A549 (cell line): Measurements from ENCODE around the gene TMEM53. TPM values are rescaled to one million over a fixed set of nuclear protein-coding genes. Genes with fewer than 3 reads are reported as not detected.

Experiments
- ATAC-seq, 2 experiments: fragments of 200-7000 bp in 1 of 2; fragments of >200 bp in 1 of 2; cut with Nextera tagmentation in 1 of 2; cut with Tn5 transposase in 1 of 2; 3 replicates each; pipeline versions ENCODE4 v1.8.0 to v1.9.1; 2018 to 2020; ENCODE audit warnings: mild to moderate bottlenecking in 1 of 2, moderate library complexity in 1 of 2
- CTCF ChIA-PET: fragments of 300-600 bp; sonication (Branson Sonifier 250); formaldehyde crosslinking; extraction: SDS; loops from one replicate; lab custom pipeline; 2021; ENCODE audit warnings: antibody characterized with exemption, inconsistent platforms; lab: Yijun Ruan, JAX
- POLR2A ChIA-PET: fragments of 350-600 bp; formaldehyde crosslinking; extraction: SDS; loops from one replicate; lab custom pipeline; 2021; ENCODE audit warnings: antibody characterized with exemption, inconsistent platforms; lab: Yijun Ruan, JAX
- DNase-seq, 2 experiments: peaks; one replicate each; pipeline versions ENCODE4 v3.0.0 to v3.0.0-alpha.2; 2011 to 2016; ENCODE audit warnings: low read depth in 1 of 2, low spot score in 1 of 2
- FAIRE-seq: peaks from 2 replicates; lab custom pipeline; 2011; peaks lifted over from hg19 to GRCh38; lab: Jason Lieb, UNC
- H3K27ac ChIP-seq, 2 experiments: fragments of >200 bp; sonication (Bioruptor Twin); formaldehyde crosslinking; 3 replicates each; pipeline ENCODE4 v1.5.1; 2016 to 2017
- H3K4me1 ChIP-seq: fragments of >200 bp; sonication (Bioruptor Twin); formaldehyde crosslinking; 3 replicates; pipeline ENCODE4 v1.6.1; 2016
- H3K4me2 ChIP-seq: fragments of >200 bp; sonication (Bioruptor Twin); formaldehyde crosslinking; 3 replicates; pipeline ENCODE4 v1.6.1; 2016
- H3K4me3 ChIP-seq: fragments of >200 bp; sonication (Bioruptor Twin); formaldehyde crosslinking; 3 replicates; pipeline ENCODE4 v1.5.1; 2016
- H3K9me3 ChIP-seq: fragments of >200 bp; sonication (Bioruptor Twin); formaldehyde crosslinking; 3 replicates; pipeline ENCODE4 v1.6.1; 2016
- ATOH8 ChIP-seq: fragments of 250-450 bp; sonication (Bioruptor Pico); IDR thresholded peaks from 2 replicates; pipeline ENCODE4 v1.5.0; 2020; ENCODE audit warnings: low read depth, mild to moderate bottlenecking, moderate library complexity
- CEBPB ChIP-seq, 2 experiments: fragments of >200 bp in 1 of 2; sonication (Bioruptor Twin) in 1 of 2; formaldehyde crosslinking in 1 of 2; IDR thresholded peaks; 2 replicates each; pipeline ENCODE4 v1.6.1; 2012 to 2016
- CHD4 ChIP-seq: fragments of 200-600 bp; sonication (generic); IDR thresholded peaks from 2 replicates; pipeline ENCODE4 v1.6.1; 2016; ENCODE audit warnings: antibody characterized with exemption, mild to moderate bottlenecking, borderline replicate concordance
- CTCF ChIP-seq: fragments of >200 bp; sonication (Bioruptor Twin); formaldehyde crosslinking; IDR thresholded peaks from 3 replicates; pipeline ENCODE4 v1.5.1; 2016
- E2F6 ChIP-seq: IDR thresholded peaks from 2 replicates; pipeline ENCODE4 v1.6.1; 2012; ENCODE audit warnings: low read depth, borderline replicate concordance
- EHF ChIP-seq: fragments of 250-450 bp; sonication (Bioruptor Pico); IDR thresholded peaks from 2 replicates; pipeline ENCODE4 v1.5.0; 2020; ENCODE audit warnings: mild to moderate bottlenecking
- EHMT2 ChIP-seq: fragments of 200-600 bp; sonication (generic); IDR thresholded peaks from 2 replicates; pipeline ENCODE4 v1.6.1; 2016; ENCODE audit warnings: antibody characterized with exemption, low read depth, mild to moderate bottlenecking, moderate library complexity
- ELK1 ChIP-seq: fragments of 150-350 bp; IDR thresholded peaks from 2 replicates; pipeline ENCODE4 v1.6.1; 2014; ENCODE audit warnings: low read depth, mild to moderate bottlenecking, low read length
- EP300 ChIP-seq, 2 experiments: fragments of >200 bp; sonication (Bioruptor Twin); formaldehyde crosslinking; IDR thresholded peaks; 2 replicates in 1 of 2; 3 replicates in 1 of 2; pipeline ENCODE4 v1.6.1; 2016 to 2017
- FOSB ChIP-seq: fragments of 250-450 bp; sonication (Bioruptor Pico); IDR thresholded peaks from 2 replicates; pipeline ENCODE4 v1.5.0; 2020; ENCODE audit warnings: mild to moderate bottlenecking, moderate library complexity
- FOSL2 ChIP-seq, 2 experiments: fragments of 450-650 bp in 1 of 2; fragments of >200 bp in 1 of 2; sonication (Bioruptor Twin) in 1 of 2; formaldehyde crosslinking; IDR thresholded peaks; 2 replicates each; pipeline versions ENCODE4 v1.5.0 to v1.6.1; 2016 to 2020; ENCODE audit warnings: mild to moderate bottlenecking in 1 of 2, moderate library complexity in 1 of 2
- FOXS1 ChIP-seq: fragments of 250-450 bp; sonication (Bioruptor Pico); IDR thresholded peaks from 2 replicates; pipeline ENCODE4 v1.5.0; 2020; ENCODE audit warnings: mild to moderate bottlenecking, moderate library complexity
- JUNB ChIP-seq: fragments of >200 bp; sonication (Bioruptor Twin); formaldehyde crosslinking; IDR thresholded peaks from 2 replicates; pipeline ENCODE4 v1.6.1; 2016
- MAFK ChIP-seq: fragments of 450-650 bp; IDR thresholded peaks from 2 replicates; pipeline ENCODE4 v1.6.1; 2014; ENCODE audit not compliant: partially characterized antibody
- MAX ChIP-seq: IDR thresholded peaks from 2 replicates; pipeline ENCODE4 v1.6.1; 2012
- MAZ ChIP-seq: fragments of 150-350 bp; IDR thresholded peaks from 2 replicates; pipeline ENCODE4 v1.6.1; 2014; ENCODE audit warnings: antibody characterized with exemption, low read depth, low read length, borderline replicate concordance
- NPAS2 ChIP-seq: fragments of 250-450 bp; sonication (Bioruptor Pico); IDR thresholded peaks from 2 replicates; pipeline ENCODE4 v1.8.0; 2022; ENCODE audit warnings: mild to moderate bottlenecking, moderate library complexity, borderline replicate concordance
- PHF8 ChIP-seq: fragments of 200-600 bp; sonication (generic); IDR thresholded peaks from 2 replicates; pipeline ENCODE4 v1.6.1; 2016; ENCODE audit warnings: low read depth, mild to moderate bottlenecking, antibody characterized with exemption, moderate library complexity, borderline replicate concordance
- POLR2A ChIP-seq: IDR thresholded peaks from 2 replicates; pipeline ENCODE4 v1.6.1; 2012; ENCODE audit warnings: mild to moderate bottlenecking, low read length
- POLR2AphosphoS2 ChIP-seq: conservative IDR thresholded peaks from 2 replicates; pipeline ENCODE4 v1.6.1; 2012; ENCODE audit warnings: low read length, improper control_type of control experiment, inconsistent platforms
- RAD21 ChIP-seq, 2 experiments: fragments of >200 bp in 1 of 2; sonication (Bioruptor Twin) in 1 of 2; formaldehyde crosslinking in 1 of 2; IDR thresholded peaks in 1 of 2; conservative IDR thresholded peaks in 1 of 2; 2 replicates in 1 of 2; 3 replicates in 1 of 2; pipeline ENCODE4 v1.6.1; 2012 to 2018; ENCODE audit warnings: inconsistent platforms in 1 of 2
- REST ChIP-seq: fragments of 200-600 bp; sonication (generic); IDR thresholded peaks from 2 replicates; pipeline ENCODE4 v1.6.1; 2016; ENCODE audit warnings: antibody characterized with exemption, mild to moderate bottlenecking, moderate library complexity
- RFX5 ChIP-seq: fragments of 450-650 bp; IDR thresholded peaks from 2 replicates; pipeline ENCODE4 v1.7.1; 2014; ENCODE audit warnings: antibody characterized with exemption, mild to moderate bottlenecking, moderate library complexity
- ZNF302 ChIP-seq: fragments of 250-450 bp; sonication (Bioruptor Pico); IDR thresholded peaks from 2 replicates; pipeline ENCODE4 v1.9.0; 2021; ENCODE audit warnings: inconsistent platforms, mild to moderate bottlenecking, moderate library complexity
- WGBS: methylation state at CpG from one replicate; pipeline ENCODE4 v1.1.6; 2017; ENCODE audit errors: missing lambda C conversion rate; 5-methylcytosine and 5-hydroxymethylcytosine counted together
- polyA plus RNA-seq, 4 experiments: library from polyadenylated mRNA; depleted of rRNA in 3 of 4; stranded (reverse); fragments of >200 nt; fragmentation: RNase III in 1 of 4; extraction: RNeasy Plus Mini Kit Qiagen cat#74134 plus additional on column Dnase treatment in 1 of 4; gene quantifications; 2 replicates in 3 of 4; 3 replicates in 1 of 4; pipeline ENCODE4 v1.2.3, GENCODE V29; 2011 to 2017

The TMEM53 gene
- polyA plus RNA-seq, 2 of the 4 experiments (the other 2 are of a cell fraction): 6.2 to 8.0 TPM

- FAIRE-seq (no peak), DNase-seq (peak in 1 of 2 experiments; percentile 30), ATAC-seq (peak; percentile 55 to 86; a peak in 3 of 6 replicates)
- no peaks in the 10 kb centered on the region for H3K4me1 ChIP-seq
- WGBS: 50% methylated on average over 6 of the region's 10 CpGs
- no peak overlapping the region for H3K4me2 ChIP-seq
- no peak overlapping the region for H3K27ac ChIP-seq
- H3K4me3 ChIP-seq: no peak overlapping the region
- H3K9me3 ChIP-seq: no peaks in the 10 kb centered on the region
- TF ChIP-seq EHF (no peak), MAFK (no peak), JUNB (no peak), NPAS2 (CRISPR knock-in tag) (no peak), CEBPB (IDR thresholded peaks at IDR 0.05) (no peak), EP300 (IDR thresholded peaks at IDR 0.05) (no peak), RAD21 (conservative IDR thresholded peaks at IDR 0.05 in 1 of 2, IDR thresholded peaks at IDR 0.05 in 1 of 2) (peak in 1 of 2 experiments; percentile 45; a peak in 2 of 5 replicates), CTCF (peak; percentile 26; the same call in 1 of the 3 replicates)
- ChIA-PET CTCF (interaction anchor here (0.9 to 3.6 kb wide), 4 partner anchors 8 to 42 kb away, joined by 3 to 24 read pairs (median 8); no protein-coding TSS in a partner anchor), POLR2A (no interaction called here)
Measured at GRCh38 chr1:44609412-44609767, 64.9 kb downstream of the TMEM53 start.

- DNase-seq (peak in 1 of 2 experiments; percentile 20), ATAC-seq (peak in 1 of 2 experiments; percentile 54; a peak in 1 of 6 replicates), FAIRE-seq (no peak)
- H3K9me3 ChIP-seq: no peaks in the 10 kb centered on the region
- H3K4me1 ChIP-seq: no peaks in the 10 kb centered on the region
- H3K4me3 ChIP-seq: no peak overlapping the region
- POLR2A ChIA-PET: no interaction called here
- no peak overlapping the region for H3K27ac ChIP-seq
- CTCF ChIA-PET: interaction anchor here (1.0 to 3.6 kb wide), 6 partner anchors 9 to 230 kb away, joined by 3 to 24 read pairs (median 4); no protein-coding TSS in a partner anchor
- H3K4me2 ChIP-seq: no peak overlapping the region
- 50% methylated on average over 6 of the region's 6 CpGs for WGBS
- TF ChIP-seq FOSL2 (IDR thresholded peaks at IDR 0.05): no peak
- TF ChIP-seq FOSL2 (CRISPR knock-in tag; IDR thresholded peaks at IDR 0.05): no peak
- no peak for TF ChIP-seq POLR2A
- TF ChIP-seq RFX5: no peak
- no peak for TF ChIP-seq FOSB
- TF ChIP-seq POLR2AphosphoS2: no peak
- TF ChIP-seq PHF8: no peak
- TF ChIP-seq REST: no peak
- no peak for TF ChIP-seq MAZ
- no peak for TF ChIP-seq ELK1
- no peak for TF ChIP-seq CHD4
- no peak for TF ChIP-seq E2F6
- TF ChIP-seq EHMT2: no peak
- no peak for TF ChIP-seq ZNF302
- TF ChIP-seq FOXS1 (CRISPR knock-in tag): no peak
- no peak for TF ChIP-seq ATOH8 (CRISPR knock-in tag)
- no peak for TF ChIP-seq MAX
Measured at GRCh38 chr1:44608141-44608540, 66.1 kb downstream of the TMEM53 start.
